Endothelial cell (in vitro differentiated cells): ENCODE data around the gene CAPN13. TPM values are rescaled to one million over a fixed set of nuclear protein-coding genes. Genes with fewer than 3 reads are reported as not detected.

Experiments used
- DNase-seq: peaks from one replicate; pipeline ENCODE4 v3.0.0; 2021; ENCODE audit warnings: low spot score
- H3K27ac Mint-ChIP-seq: one replicate; pipeline ENCODE4 v1.8.0; 2021; ENCODE audit warnings: mixed read lengths, inconsistent platforms; ENCODE audit not compliant: unreplicated experiment
- H3K27me3 Mint-ChIP-seq: one replicate; pipeline ENCODE4 v1.8.0; 2021; ENCODE audit warnings: mild to moderate bottlenecking, moderate library complexity, mixed read lengths, inconsistent platforms; ENCODE audit not compliant: unreplicated experiment
- H3K36me3 Mint-ChIP-seq: one replicate; pipeline ENCODE4 v1.8.0; 2021; ENCODE audit warnings: mild to moderate bottlenecking, low read depth, mixed read lengths, inconsistent platforms; ENCODE audit not compliant: unreplicated experiment
- H3K4me1 Mint-ChIP-seq: one replicate; pipeline ENCODE4 v1.8.0; 2021; ENCODE audit warnings: mild to moderate bottlenecking, mixed read lengths, inconsistent platforms; ENCODE audit not compliant: unreplicated experiment
- H3K4me3 Mint-ChIP-seq: one replicate; pipeline ENCODE4 v1.8.0; 2021; ENCODE audit warnings: mild to moderate bottlenecking, mixed read lengths, inconsistent platforms; ENCODE audit not compliant: unreplicated experiment
- H3K9me3 Mint-ChIP-seq: one replicate; pipeline ENCODE4 v1.8.0; 2021; ENCODE audit warnings: mixed read lengths, inconsistent platforms; ENCODE audit not compliant: unreplicated experiment
- total RNA-seq: library from RNA; stranded (reverse); fragmentation: NEBNext Ultra II Directional; extraction: Animal tissue kit (Norgen Biotek cat#: 25700); gene quantifications from one replicate; pipeline ENCODE4 v1.2.1, GENCODE V29; 2021; ENCODE audit not compliant: unreplicated experiment
- TF ChIP-seq, protein P1 (sequence below): fragments of 200-600 bp; sonication (generic); IDR thresholded peaks from one replicate; pipeline ENCODE4 v1.5.0; 2021; ENCODE audit warnings: antibody characterized with exemption; ENCODE audit not compliant: unreplicated experiment

CAPN13 gene
- total RNA-seq, 1 donor from 2014 or later, result 0.44 TPM

DNA sequence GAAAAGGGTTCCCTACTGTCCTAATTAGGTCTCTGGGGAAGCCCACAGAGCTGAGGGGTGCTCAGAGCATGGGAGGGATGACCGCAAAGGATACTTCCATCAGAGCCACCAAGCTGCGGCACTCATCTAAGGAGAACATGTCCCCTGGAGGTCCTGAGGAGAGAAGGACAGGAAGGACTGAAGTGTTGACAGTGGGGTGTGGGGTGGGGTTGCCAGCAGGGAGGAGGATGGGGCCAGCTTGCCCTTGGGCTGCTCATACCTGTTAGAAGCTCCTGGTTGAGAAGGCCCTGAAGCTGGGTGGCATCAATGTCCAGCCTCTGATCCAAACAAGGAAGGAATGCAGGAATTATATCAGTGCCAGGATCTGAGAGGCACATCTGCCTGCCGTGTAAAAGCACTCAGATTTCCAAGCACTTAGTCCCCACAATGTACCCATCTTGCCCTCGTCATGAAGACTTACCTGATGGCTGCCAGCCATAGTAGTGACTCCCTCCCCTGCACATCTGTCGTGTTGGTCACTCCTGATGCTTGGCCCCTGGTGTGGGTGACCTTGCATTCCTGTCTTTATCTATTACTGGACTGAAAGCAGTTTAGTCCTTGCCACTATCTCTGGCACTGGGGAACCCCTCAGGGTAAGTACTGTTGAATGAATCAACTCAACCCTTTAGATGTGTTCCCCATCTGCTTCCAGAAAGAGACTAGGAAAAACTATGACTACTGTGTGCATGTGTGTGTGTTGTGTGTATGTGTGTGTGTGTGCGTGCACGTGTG, 68.9 kb downstream of the CAPN13 start:
- DNase-seq, result no peak
- TF ChIP-seq, protein P1, sequence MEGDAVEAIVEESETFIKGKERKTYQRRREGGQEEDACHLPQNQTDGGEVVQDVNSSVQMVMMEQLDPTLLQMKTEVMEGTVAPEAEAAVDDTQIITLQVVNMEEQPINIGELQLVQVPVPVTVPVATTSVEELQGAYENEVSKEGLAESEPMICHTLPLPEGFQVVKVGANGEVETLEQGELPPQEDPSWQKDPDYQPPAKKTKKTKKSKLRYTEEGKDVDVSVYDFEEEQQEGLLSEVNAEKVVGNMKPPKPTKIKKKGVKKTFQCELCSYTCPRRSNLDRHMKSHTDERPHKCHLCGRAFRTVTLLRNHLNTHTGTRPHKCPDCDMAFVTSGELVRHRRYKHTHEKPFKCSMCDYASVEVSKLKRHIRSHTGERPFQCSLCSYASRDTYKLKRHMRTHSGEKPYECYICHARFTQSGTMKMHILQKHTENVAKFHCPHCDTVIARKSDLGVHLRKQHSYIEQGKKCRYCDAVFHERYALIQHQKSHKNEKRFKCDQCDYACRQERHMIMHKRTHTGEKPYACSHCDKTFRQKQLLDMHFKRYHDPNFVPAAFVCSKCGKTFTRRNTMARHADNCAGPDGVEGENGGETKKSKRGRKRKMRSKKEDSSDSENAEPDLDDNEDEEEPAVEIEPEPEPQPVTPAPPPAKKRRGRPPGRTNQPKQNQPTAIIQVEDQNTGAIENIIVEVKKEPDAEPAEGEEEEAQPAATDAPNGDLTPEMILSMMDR, result no peak
- Mint-ChIP-seq H3K36me3 (no peaks in the 10 kb centered on the region), H3K4me3 (no peak overlapping the region), H3K4me1 (no peaks in the 10 kb centered on the region), H3K27me3 (peaks cover 2% of the 10 kb centered on the region), H3K9me3 (no peaks in the 10 kb centered on the region), H3K27ac (no peak overlapping the region)

DNA sequence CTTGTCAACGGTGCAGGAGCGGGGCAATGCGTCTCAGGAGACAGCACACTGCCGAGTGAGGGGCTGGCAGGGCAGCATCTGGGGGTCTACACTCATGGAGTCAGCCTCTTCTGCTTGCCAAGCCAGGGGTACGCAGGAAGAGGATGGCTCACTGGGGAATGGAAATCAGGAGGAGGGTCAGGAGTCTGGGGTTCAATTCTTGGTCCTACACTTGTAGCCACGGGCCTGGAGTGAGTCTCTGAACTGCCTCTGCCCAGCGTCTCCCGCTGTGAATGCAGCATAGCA, 70.0 kb downstream of the CAPN13 start:
- Mint-ChIP-seq H3K4me3 (no peak overlapping the region), H3K36me3 (no peaks in the 10 kb centered on the region), H3K9me3 (no peaks in the 10 kb centered on the region), H3K27ac (no peak overlapping the region), H3K27me3 (peaks cover 2% of the 10 kb centered on the region), H3K4me1 (no peaks in the 10 kb centered on the region)
- DNase-seq, result no peak
- TF ChIP-seq, protein P1, result no peak

DNA sequence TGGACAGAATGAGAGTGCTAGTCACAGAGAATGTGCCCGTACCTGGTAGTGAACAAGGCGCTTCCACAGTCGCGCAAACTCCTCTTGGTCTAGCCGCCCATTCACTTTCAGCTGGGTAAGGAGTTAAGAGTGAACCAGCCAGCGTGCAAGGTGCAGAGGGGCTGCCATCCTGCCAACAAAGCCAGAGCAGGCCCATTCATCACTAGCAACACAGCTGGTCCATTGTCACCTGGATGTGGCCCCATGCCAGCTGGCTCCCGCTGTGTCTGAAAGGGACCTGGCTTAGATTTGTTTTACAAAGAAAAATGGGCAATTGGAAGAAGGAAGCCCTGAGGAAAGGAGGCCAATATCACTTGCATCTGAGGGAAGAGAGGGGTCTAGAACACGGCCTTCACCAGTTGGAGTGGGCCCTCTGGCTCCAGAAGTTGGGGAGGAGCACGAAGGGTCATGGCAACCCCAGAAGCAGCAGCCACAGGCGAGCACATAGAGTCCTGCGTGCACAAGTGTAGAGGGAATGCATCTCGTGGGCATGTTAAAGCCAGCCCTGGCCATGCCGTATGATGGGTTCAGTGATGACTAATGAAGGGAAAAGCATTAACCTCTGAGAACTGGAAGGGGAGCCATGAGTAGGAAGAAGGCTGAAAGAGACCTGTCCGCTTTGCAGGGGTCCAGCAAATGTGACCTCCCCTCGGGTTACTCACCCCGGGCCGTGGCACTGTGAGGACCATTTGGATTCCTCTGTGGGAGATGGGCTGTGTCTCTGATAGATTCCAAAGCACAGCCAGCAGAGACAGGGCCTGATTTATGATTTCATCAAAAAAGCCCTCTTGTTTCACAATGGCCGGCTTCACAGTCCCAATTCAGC, 70.6 kb downstream of the CAPN13 start:
- no peak overlapping the region for H3K27ac Mint-ChIP-seq
- no peaks in the 10 kb centered on the region for H3K9me3 Mint-ChIP-seq
- H3K27me3 Mint-ChIP-seq, result peaks cover 4% of the 10 kb centered on the region
- H3K4me1 Mint-ChIP-seq, result no peaks in the 10 kb centered on the region
- TF ChIP-seq, protein P1, result no peak
- no peak for DNase-seq
- H3K4me3 Mint-ChIP-seq, result no peak overlapping the region
- no peaks in the 10 kb centered on the region for H3K36me3 Mint-ChIP-seq

DNA sequence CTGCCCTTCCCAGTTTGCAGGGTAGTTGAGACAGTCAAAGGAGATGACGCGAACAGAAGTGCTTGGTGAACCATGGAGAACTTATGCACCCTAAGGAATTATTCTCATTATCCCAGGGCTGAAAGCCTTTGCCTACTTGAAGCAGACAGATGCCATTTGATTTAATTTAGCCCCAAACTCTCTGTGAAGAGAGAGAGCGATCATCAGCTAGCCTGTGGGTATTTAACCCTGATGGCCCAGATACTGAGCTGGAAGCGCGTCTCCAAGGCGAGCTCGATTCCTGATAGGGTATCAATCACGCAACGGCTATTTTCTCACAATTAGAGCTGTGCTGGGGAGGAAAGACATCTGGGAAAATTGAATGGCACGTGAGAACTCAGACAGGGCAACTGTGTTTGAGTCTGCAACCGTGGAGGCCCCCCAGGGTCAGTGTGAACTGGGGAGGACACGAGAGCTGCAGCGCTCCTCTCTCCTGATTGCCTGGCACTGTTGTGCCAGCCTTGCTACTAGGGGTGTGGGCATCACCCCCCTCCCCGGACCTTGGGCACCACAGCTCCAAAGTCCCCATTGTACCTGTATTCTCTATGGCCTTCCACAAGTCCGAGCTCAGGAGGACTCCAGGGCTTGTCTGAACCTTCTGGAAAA, 73.2 kb downstream of the CAPN13 start:
- no peak for DNase-seq
- no peak overlapping the region for H3K4me3 Mint-ChIP-seq
- H3K4me1 Mint-ChIP-seq, result no peaks in the 10 kb centered on the region
- no peaks in the 10 kb centered on the region for H3K36me3 Mint-ChIP-seq
- no peaks in the 10 kb centered on the region for H3K9me3 Mint-ChIP-seq
- H3K27me3 Mint-ChIP-seq, result peaks cover 2% of the 10 kb centered on the region
- H3K27ac Mint-ChIP-seq, result no peak overlapping the region
- TF ChIP-seq, protein P1, result no peak
